Measurements from ENCODE around the gene NHLH2. TPM values are rescaled to one million over a fixed set of nuclear protein-coding genes. Genes with fewer than 3 reads are reported as not detected.

NHLH2 gene
- total RNA-seq, 1 experiment from 2014 or later: 1.2 TPM

GRCh38 chr1:115877511-115877910 is 36.6 kb upstream of the NHLH2 start:
- no peaks in the 10 kb centered on the region for H3K9me3 Mint-ChIP-seq
- H3K36me3 Mint-ChIP-seq (ENCODE audit: insufficient read depth in 1 of 3, low read depth in 3 of 3): no peaks in the 10 kb centered on the region
- no peaks in the 10 kb centered on the region for H3K27me3 ChIP-seq (ENCODE audit: insufficient read depth, low read length)
- no peak for TF ChIP-seq CTCF (conservative IDR thresholded peaks at IDR 0.05)
- H3K79me2 ChIP-seq (ENCODE audit: insufficient read depth, low read length): no peaks in the 10 kb centered on the region
- peak overlapping the region in 1 of 3 experiments; percentile 87; a peak in 1 of 7 replicates for H3K27ac Mint-ChIP-seq
- no peak overlapping the region for H3K4me2 ChIP-seq (ENCODE audit: insufficient read depth, insufficient read length, low read length)
- H3K14ac ChIP-seq (ENCODE audit: insufficient read depth, low read length): no peak overlapping the region
- no peaks in the 10 kb centered on the region for H3K9me3 ChIP-seq (ENCODE audit: control insufficient read depth, low read depth, low read length)
- DNase-seq: peak; percentile 55
- H4K91ac ChIP-seq (ENCODE audit: insufficient read length, low read depth, low read length): no peak overlapping the region
- H3K9ac ChIP-seq (ENCODE audit: extremely low read depth, insufficient read length, low read length): no peak overlapping the region
- peaks cover 3% of the 10 kb centered on the region; the same call in 1 of the 2 replicates for H3K4me1 ChIP-seq (ENCODE audit: insufficient read depth, low read length)
- H3K27me3 Mint-ChIP-seq (ENCODE audit: low read depth): peaks cover 2% of the 10 kb centered on the region; the same call in 1 of the 2 replicates
- H3K4me3 Mint-ChIP-seq: no peak overlapping the region
- H3K18ac ChIP-seq (ENCODE audit: insufficient read length, low read depth, low read length): no peak overlapping the region
- H2BK15ac ChIP-seq (ENCODE audit: low read depth, low read length): no peak overlapping the region
- peaks cover 7% of the 10 kb centered on the region in 2 experiments for H3K4me1 Mint-ChIP-seq
- no peak overlapping the region for H3K23ac ChIP-seq (ENCODE audit: insufficient read length, low read depth, low read length)
- H2BK120ac ChIP-seq (ENCODE audit: low read depth, low read length, poor library complexity, severe bottlenecking): no peak overlapping the region
- H4K20me1 ChIP-seq (ENCODE audit: control insufficient read depth, insufficient read depth, insufficient read length): no peaks in the 10 kb centered on the region
- H4K8ac ChIP-seq (replicated peaks; ENCODE audit: insufficient read length, low read depth, low read length): no peak overlapping the region
- no peak overlapping the region for H3K4ac ChIP-seq (ENCODE audit: low read depth, low read length)
- H3K27ac ChIP-seq (ENCODE audit: insufficient read length, low read depth, low read length): no peak overlapping the region
- no peak overlapping the region for H2BK12ac ChIP-seq (ENCODE audit: insufficient read length, low read depth, low read length)
- no peak overlapping the region for H2BK20ac ChIP-seq (ENCODE audit: low read depth, low read length, poor library complexity, severe bottlenecking)
- H2AK5ac ChIP-seq (ENCODE audit: insufficient read length, low read length): no peak overlapping the region
- H3K23me2 ChIP-seq (ENCODE audit: insufficient read length, low read depth, low read length, poor library complexity, severe bottlenecking): no peaks in the 10 kb centered on the region
- H3T11ph ChIP-seq (ENCODE audit: low read length): no peak overlapping the region
- H4K5ac ChIP-seq (ENCODE audit: insufficient read length, low read depth, low read length): no peak overlapping the region
- no peak overlapping the region for H2AFZ ChIP-seq (ENCODE audit: low read length)
- no CpG with 5 or more reads among the region's 5 CpGs for WGBS (ENCODE audit: extremely low coverage, insufficient read length, low lambda C conversion rate)
- no peaks in the 10 kb centered on the region for H3K79me1 ChIP-seq (ENCODE audit: insufficient read depth, low read depth, low read length, poor library complexity, severe bottlenecking)
- no peak overlapping the region for H3K56ac ChIP-seq (ENCODE audit: insufficient read length, low read depth, low read length)
- H2BK5ac ChIP-seq (ENCODE audit: insufficient read length, low read length): no peak overlapping the region
